H1 (cell line): ENCODE measurements around the gene TBC1D4. TPM values are rescaled to one million over a fixed set of nuclear protein-coding genes. Genes with fewer than 3 reads are reported as not detected.

Experiments used
- CTCF ChIA-PET: fragments of 300-600 bp; sonication (Branson Sonifier 250); formaldehyde crosslinking; loops from one replicate; lab custom pipeline; 2021; ENCODE audit not compliant: partially characterized antibody; lab: Charles Lee
- POLR2A ChIA-PET: fragments of 300-600 bp; sonication (Branson Sonifier 250); formaldehyde crosslinking; loops from one replicate; lab custom pipeline; 2021; ENCODE audit warnings: inconsistent platforms; ENCODE audit not compliant: partially characterized antibody; lab: Charles Lee
- DNase-seq, 2 experiments: peaks; one replicate each; pipeline versions ENCODE4 v3.0.0 to v3.0.0-alpha.2; 2010 to 2022; ENCODE audit warnings: low spot score in 2 of 2, low read depth in 1 of 2, mixed read lengths in 1 of 2
- FAIRE-seq: peaks from 2 replicates; lab custom pipeline; 2011; peaks lifted over from hg19 to GRCh38; lab: Jason Lieb, UNC
- H2AFZ ChIP-seq: 2 replicates; pipeline ENCODE4 v1.8.1; 2012; ENCODE audit warnings: low read length, inconsistent platforms
- H2AK5ac ChIP-seq: 2 replicates; pipeline ENCODE4 v1.6.1; 2013; ENCODE audit warnings: low read depth, low read length
- H2BK120ac ChIP-seq: replicated peaks from 2 replicates; pipeline ENCODE3; 2013; ENCODE audit warnings: low read depth, low read length, inconsistent platforms
- H2BK12ac ChIP-seq: 2 replicates; pipeline ENCODE4 v1.6.1; 2013; ENCODE audit warnings: low read depth, low read length
- H2BK15ac ChIP-seq: 2 replicates; pipeline ENCODE4 v1.6.1; 2013; ENCODE audit warnings: low read length
- H2BK20ac ChIP-seq: 2 replicates; pipeline ENCODE4 v1.6.1; 2013; ENCODE audit warnings: low read length
- H2BK5ac ChIP-seq: 2 replicates; pipeline ENCODE4 v1.6.1; 2013; ENCODE audit warnings: low read depth, low read length
- H3K14ac ChIP-seq: 2 replicates; pipeline ENCODE4 v1.6.1; 2013; ENCODE audit warnings: inconsistent platforms; ENCODE audit not compliant: insufficient read length
- H3K18ac ChIP-seq: 2 replicates; pipeline ENCODE4 v1.6.1; 2013; ENCODE audit warnings: low read length; ENCODE audit errors: extremely low read depth
- H3K23ac ChIP-seq: 2 replicates; pipeline ENCODE4 v1.6.1; 2013; ENCODE audit warnings: inconsistent platforms; ENCODE audit not compliant: insufficient read length
- H3K23me2 ChIP-seq: 2 replicates; pipeline ENCODE4 v1.6.1; 2013; ENCODE audit warnings: low read depth, low read length
- H3K27ac ChIP-seq: 2 replicates; pipeline ENCODE4 v1.6.1; 2011; ENCODE audit warnings: low read depth, low read length, inconsistent platforms
- H3K27me3 ChIP-seq, 4 experiments: replicated peaks in 1 of 4; 1 replicate in 1 of 4; 2 replicates in 3 of 4; pipeline versions ENCODE4 v1.6.1 to v1.8.1; 2011 to 2013; ENCODE audit warnings: low read length in 3 of 4, mild to moderate bottlenecking in 3 of 4, inconsistent platforms in 2 of 4, mixed read lengths in 2 of 4, moderate library complexity in 1 of 4; ENCODE audit not compliant: control insufficient read depth in 3 of 4, insufficient read depth in 3 of 4; ENCODE audit errors: extremely low read depth in 1 of 4
- H3K36me3 ChIP-seq, 4 experiments: 2 replicates each; pipeline versions ENCODE4 v1.6.1 to v1.8.1; 2011 to 2013; ENCODE audit warnings: mild to moderate bottlenecking in 4 of 4, low read length in 3 of 4, moderate library complexity in 2 of 4, control low read depth in 1 of 4, inconsistent platforms in 1 of 4; ENCODE audit not compliant: insufficient read depth in 4 of 4, control insufficient read depth in 2 of 4
- H3K4ac ChIP-seq: replicated peaks from 2 replicates; pipeline ENCODE3; 2013; ENCODE audit warnings: low read length, low read depth, mixed read lengths, inconsistent platforms; ENCODE audit not compliant: insufficient read length
- H3K4me1 ChIP-seq, 4 experiments: replicated peaks in 1 of 4; 1 replicate in 1 of 4; 2 replicates in 3 of 4; pipeline versions ENCODE4 v1.6.1 to v1.8.1; 2011 to 2013; ENCODE audit warnings: low read length in 3 of 4, inconsistent platforms in 2 of 4, mixed read lengths in 1 of 4; ENCODE audit not compliant: insufficient read depth in 4 of 4, control insufficient read depth in 3 of 4
- H3K4me2 ChIP-seq, 2 experiments: 2 replicates each; pipeline versions ENCODE4 v1.6.1 to v1.8.1; 2011 to 2013; ENCODE audit warnings: low read depth in 2 of 2, low read length in 2 of 2, control low read depth in 1 of 2, inconsistent platforms in 1 of 2, mild to moderate bottlenecking in 1 of 2; ENCODE audit not compliant: insufficient read depth in 1 of 2
- H3K4me3 ChIP-seq, 4 experiments: fragments of 200-600, 300-600 bp in 1 of 4; sonication (generic), shearing (Covaris generic), sonication (Bioruptor Twin) in 1 of 4; 2 replicates each; pipeline versions ENCODE4 v1.5.1 to v1.8.1; 2011 to 2016; ENCODE audit warnings: low read length in 4 of 4, low read depth in 3 of 4, control low read depth in 2 of 4, inconsistent platforms in 2 of 4, mild to moderate bottlenecking in 2 of 4, mixed read lengths in 1 of 4, moderate library complexity in 1 of 4; ENCODE audit not compliant: insufficient read depth in 2 of 4; ENCODE audit errors: extremely low read depth in 1 of 4
- H3K56ac ChIP-seq: replicated peaks from 2 replicates; pipeline ENCODE3; 2013; ENCODE audit warnings: low read depth, mild to moderate bottlenecking, mixed read lengths, low read length, inconsistent platforms; ENCODE audit not compliant: insufficient read length
- H3K79me1 ChIP-seq: 2 replicates; pipeline ENCODE4 v1.6.1; 2013; ENCODE audit warnings: low read depth, low read length, control low read depth
- H3K79me2 ChIP-seq, 2 experiments: 2 replicates each; pipeline versions ENCODE4 v1.6.1 to v1.8.1; 2012 to 2013; ENCODE audit warnings: low read length in 2 of 2, mild to moderate bottlenecking in 2 of 2, inconsistent platforms in 1 of 2; ENCODE audit not compliant: insufficient read depth in 2 of 2, control insufficient read depth in 1 of 2
- H3K9ac ChIP-seq, 4 experiments: replicated peaks in 1 of 4; 1 replicate in 1 of 4; 2 replicates in 3 of 4; pipeline versions ENCODE4 v1.6.1 to v1.8.1; 2011 to 2013; ENCODE audit warnings: low read depth in 3 of 4, low read length in 3 of 4, control low read depth in 2 of 4, mild to moderate bottlenecking in 2 of 4, moderate library complexity in 2 of 4, inconsistent platforms in 1 of 4; ENCODE audit errors: extremely low read depth in 1 of 4
- H3K9me3 ChIP-seq, 2 experiments: 2 replicates each; pipeline versions ENCODE4 v1.6.1 to v1.8.1; 2012 to 2013; ENCODE audit warnings: mild to moderate bottlenecking in 2 of 2, moderate library complexity in 2 of 2, control low read depth in 1 of 2, inconsistent platforms in 1 of 2, low read depth in 1 of 2, low read length in 1 of 2, mixed read lengths in 1 of 2; ENCODE audit not compliant: insufficient read depth in 2 of 2
- H4K20me1 ChIP-seq, 2 experiments: replicated peaks in 1 of 2; 2 replicates each; pipeline versions ENCODE3 to v1.8.1; 2011 to 2013; ENCODE audit warnings: inconsistent platforms in 2 of 2, low read length in 2 of 2, mild to moderate bottlenecking in 1 of 2; ENCODE audit not compliant: insufficient read depth in 2 of 2, control insufficient read depth in 1 of 2
- H4K5ac ChIP-seq: 2 replicates; pipeline ENCODE4 v1.6.1; 2013; ENCODE audit warnings: low read length, low read depth, mixed read lengths, inconsistent platforms; ENCODE audit not compliant: insufficient read length
- H4K8ac ChIP-seq: 2 replicates; pipeline ENCODE4 v1.8.0; 2013; ENCODE audit warnings: mild to moderate bottlenecking, moderate library complexity, low read length, inconsistent platforms; ENCODE audit not compliant: insufficient read depth; ENCODE audit errors: extremely low read depth
- H4K91ac ChIP-seq: replicated peaks from 2 replicates; pipeline ENCODE3; 2013; ENCODE audit warnings: low read length, mixed read lengths, inconsistent platforms; ENCODE audit not compliant: insufficient read length
- ASH2L ChIP-seq: fragments of 200-600, 300-600 bp; sonication (generic); IDR thresholded peaks from one replicate; pipeline ENCODE4 v1.7.1; 2017; ENCODE audit warnings: low read length
- BACH1 ChIP-seq: IDR thresholded peaks from 2 replicates; pipeline ENCODE4 v1.6.1; 2012; ENCODE audit warnings: low read length, improper control_type of control experiment
- CREB1 ChIP-seq: IDR thresholded peaks from 2 replicates; pipeline ENCODE4 v1.6.1; 2012; ENCODE audit warnings: inconsistent platforms
- EZH2 ChIP-seq: fragments of 200-600 bp; sonication (generic); IDR thresholded peaks from 2 replicates; pipeline ENCODE4 v1.7.1; 2012; ENCODE audit warnings: low read depth, mild to moderate bottlenecking, moderate library complexity, low read length, inconsistent platforms; ENCODE audit not compliant: severe bottlenecking
- GABPA ChIP-seq: IDR thresholded peaks from 2 replicates; pipeline ENCODE4 v1.6.1; 2011; ENCODE audit warnings: mild to moderate bottlenecking, low read length, moderate library complexity, borderline replicate concordance; ENCODE audit not compliant: insufficient read depth
- KDM1A ChIP-seq: fragments of 200-600, 300-600 bp; sonication (generic); IDR thresholded peaks from 2 replicates; pipeline ENCODE4 v1.7.1; 2016; ENCODE audit warnings: mild to moderate bottlenecking, low read length, borderline replicate concordance
- POLR2AphosphoS5 ChIP-seq: IDR thresholded peaks from 2 replicates; pipeline ENCODE4 v1.6.1; 2011; ENCODE audit warnings: low read depth, low read length
- RAD21 ChIP-seq, 2 experiments: IDR thresholded peaks in 1 of 2; conservative IDR thresholded peaks in 1 of 2; 2 replicates each; pipeline ENCODE4 v1.6.1; 2011; ENCODE audit warnings: low read depth in 2 of 2, low read length in 2 of 2, improper control_type of control experiment in 1 of 2, inconsistent platforms in 1 of 2, mild to moderate bottlenecking in 1 of 2, moderate library complexity in 1 of 2
- SAP30 ChIP-seq: fragments of 300-600 bp; sonication (generic); IDR thresholded peaks from 2 replicates; pipeline ENCODE4 v1.7.1; 2012; ENCODE audit warnings: low read length, moderate library complexity, mild to moderate bottlenecking, inconsistent platforms; ENCODE audit not compliant: insufficient read depth, insufficient replicate concordance
- TAF7 ChIP-seq: optimal IDR thresholded peaks from 2 replicates; pipeline ENCODE3; 2011; ENCODE audit warnings: low read depth, mild to moderate bottlenecking, inconsistent platforms, low read length, moderate library complexity, borderline replicate concordance
- TCF12 ChIP-seq: IDR thresholded peaks from 2 replicates; pipeline ENCODE4 v1.6.1; 2011; ENCODE audit warnings: low read depth, mild to moderate bottlenecking, low read length
- YY1 ChIP-seq: IDR thresholded peaks from 2 replicates; pipeline ENCODE4 v1.6.1; 2011; ENCODE audit warnings: low read depth, mild to moderate bottlenecking, low read length
- WGBS, 2 experiments: shearing (Covaris generic) in 1 of 2; methylation state at CpG; one replicate each; pipeline versions ENCODE4 v1.1.6 to v1.1.7; 2013 to 2015; ENCODE audit warnings: low lambda C conversion rate in 2 of 2, mixed read lengths in 2 of 2, inconsistent platforms in 1 of 2, low coverage in 1 of 2, missing lambda C conversion rate in 1 of 2; ENCODE audit not compliant: insufficient replicate concordance in 2 of 2, insufficient coverage in 1 of 2, insufficient read length in 1 of 2; ENCODE audit errors: extremely low coverage in 1 of 2, missing lambda C conversion rate in 1 of 2; 5-methylcytosine and 5-hydroxymethylcytosine counted together
- polyA plus RNA-seq, 7 experiments: library from polyadenylated mRNA; depleted of rRNA in 3 of 7; stranded (reverse) in 5 of 7; unstranded in 2 of 7; fragments of >200 nt in 5 of 7; fragments of 200-250 nt in 2 of 7; gene quantifications; 1 replicate in 5 of 7; 2 replicates in 1 of 7; 4 replicates in 1 of 7; pipeline versions ENCODE4 v1.2.1 to v1.2.3, GENCODE V29; 2011 to 2013; ENCODE audit warnings: missing spikeins in 2 of 7, mixed read lengths in 2 of 7
- total RNA-seq: library from RNA; stranded (reverse); fragmentation: NEBNext Ultra II Directional; extraction: Animal tissue kit (Norgen Biotek cat#: 25700); gene quantifications from 2 replicates; pipeline ENCODE4 v1.2.1, GENCODE V29; 2021

TBC1D4 gene
- total and polyA plus RNA-seq, 2 of the 8 experiments (the other 6 are each of a cell fraction or from before 2014, with no cell fraction given), result 16.7 to 39.0 TPM

DNA sequence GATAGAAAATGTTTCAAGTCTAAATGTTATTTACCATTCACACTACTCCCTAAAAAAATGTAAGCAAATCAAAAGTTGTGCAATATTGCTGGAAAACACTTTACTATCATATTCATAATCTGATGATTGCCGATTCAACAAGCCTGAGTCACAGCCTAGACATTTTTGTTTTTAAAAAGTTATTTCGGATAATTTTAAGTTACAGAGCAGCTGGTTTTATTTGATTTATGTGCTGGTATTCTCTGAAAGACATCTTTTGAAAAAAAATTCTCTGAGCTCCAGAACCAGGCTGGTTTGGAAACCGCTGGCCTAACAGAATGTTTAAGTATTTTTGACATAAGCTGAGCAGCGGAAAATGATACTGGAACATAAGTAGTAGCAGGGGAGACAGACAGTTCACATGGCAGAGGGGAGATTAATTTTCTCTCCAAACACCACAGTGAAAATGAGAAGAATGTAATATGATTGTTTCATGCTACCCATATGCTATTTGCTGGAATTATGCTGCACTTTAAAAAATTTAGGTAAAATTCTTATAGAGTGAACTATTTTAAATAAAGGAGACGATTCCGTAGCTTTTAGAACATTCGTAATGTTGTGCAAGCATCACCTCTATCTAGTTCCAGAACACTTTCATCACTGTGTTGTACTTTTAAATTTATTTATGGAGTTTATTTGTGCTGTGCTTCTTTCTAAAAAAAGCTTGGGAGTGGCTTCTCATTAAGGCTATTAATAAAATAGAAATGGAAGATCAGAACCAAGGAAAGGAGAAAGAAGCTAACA, 36.1 kb downstream of the TBC1D4 start:
- H2BK120ac ChIP-seq, result no peak overlapping the region
- no peak overlapping the region for H3K23ac ChIP-seq
- no peak overlapping the region for H4K8ac ChIP-seq
- H3K27me3 ChIP-seq, result no peaks in the 10 kb centered on the region
- H3K79me1 ChIP-seq, result no peaks in the 10 kb centered on the region
- H3K56ac ChIP-seq, result no peak overlapping the region
- WGBS, 2 experiments, result 94% methylated on average over 7 of the region's 7 CpGs; no CpG with 5 or more reads in 1 of the 2 experiments
- no peak overlapping the region for H3K18ac ChIP-seq
- no peak overlapping the region for H3K27ac ChIP-seq
- H2BK5ac ChIP-seq, result no peak overlapping the region
- no peak overlapping the region for H3K4ac ChIP-seq
- DNase-seq, result no peak
- no peak overlapping the region for H2BK12ac ChIP-seq
- no peaks in the 10 kb centered on the region for H3K23me2 ChIP-seq
- no peak overlapping the region for H2AK5ac ChIP-seq
- H3K9me3 ChIP-seq, result peaks cover 0 to 3% of the 10 kb centered on the region in 2 experiments; a peak in 1 of 4 replicates
- H3K79me2 ChIP-seq, result peaks cover 0 to 12% of the 10 kb centered on the region in 2 experiments; a peak in 2 of 4 replicates
- H4K20me1 ChIP-seq, result no peaks in the 10 kb centered on the region
- H3K4me3 ChIP-seq, result no peak overlapping the region
- no peak overlapping the region for H4K91ac ChIP-seq
- CTCF ChIA-PET, result interaction anchor here (1.1 kb wide), 2 partner anchors 14 to 36 kb away, joined by 3 read pairs; partner anchors contain the start of gene TBC1D4
- peaks cover 0 to 2% (median 0%) of the 10 kb centered on the region in 4 experiments; a peak in 1 of 7 replicates for H3K4me1 ChIP-seq
- no peak overlapping the region for H2BK20ac ChIP-seq
- no peak for FAIRE-seq
- POLR2A ChIA-PET, result no interaction called here
- no peak overlapping the region for H3K14ac ChIP-seq
- H3K36me3 ChIP-seq, result no peaks in the 10 kb centered on the region; a peak in 1 of 8 replicates
- no peak overlapping the region for H3K4me2 ChIP-seq
- H2AFZ ChIP-seq, result no peak overlapping the region
- no peak overlapping the region for H2BK15ac ChIP-seq
- H4K5ac ChIP-seq, result no peak overlapping the region
- H3K9ac ChIP-seq, result no peak overlapping the region
- no peak for TF ChIP-seq TCF12
- no peak for TF ChIP-seq YY1
- no peak for TF ChIP-seq POLR2AphosphoS5
- no peak for TF ChIP-seq GABPA
- TF ChIP-seq KDM1A, result no peak
- no peak for TF ChIP-seq BACH1
- TF ChIP-seq RAD21 (IDR thresholded peaks at IDR 0.05 in 1 of 2, conservative IDR thresholded peaks at IDR 0.05 in 1 of 2; ENCODE audit: low read depth in 2 of 2, low read length in 2 of 2), result no peak
- TF ChIP-seq CREB1, result no peak
- TF ChIP-seq TAF7, result no peak
- no peak for TF ChIP-seq EZH2
- TF ChIP-seq SAP30, result no peak
- TF ChIP-seq ASH2L, result no peak
